Right lobe of liver (tissue), 6 donors: Measurements from ENCODE around the gene RAD1. TPM values are rescaled to one million over a fixed set of nuclear protein-coding genes. Genes with fewer than 3 reads are reported as not detected.
A peak's percentile ranks its signal among the peaks of the same experiment; 100 is the strongest.
"Not testable (repeated sequence)": the region's sequence is repeated elsewhere in the genome, so short reads cannot be mapped to it uniquely, and the experiment has no call there.

Experiments used
- ATAC-seq, 4 donors: fragments of 200-7000 bp; cut with Tn5 transposase; one replicate each; pipeline ENCODE4 v1.9.1; 2020; ENCODE audit warnings: mild to moderate bottlenecking in 4 of 4, moderate library complexity in 4 of 4
- DNase-seq, 3 donors: peaks; one replicate each; pipeline ENCODE4 v3.0.0-alpha.2; 2020
- H3K27ac ChIP-seq, 3 donors: fragments of 200-600 bp; one replicate each; pipeline ENCODE4 v1.8.0; 2022
- H3K27me3 ChIP-seq, 2 donors: fragments of 200-600 bp; one replicate each; pipeline ENCODE4 v1.8.0; 2022
- H3K36me3 ChIP-seq, 4 donors: fragments of 200-600 bp; sonication (generic) in 1 of 4; one replicate each; pipeline versions ENCODE4 v1.5.1 to v1.8.0; 2017 to 2022; ENCODE audit warnings: control low read depth in 1 of 4
- H3K4me1 ChIP-seq, 4 donors: fragments of 200-600 bp; sonication (generic) in 1 of 4; one replicate each; pipeline versions ENCODE4 v1.5.1 to v1.8.0; 2017 to 2022; ENCODE audit warnings: control low read depth in 1 of 4
- H3K4me3 ChIP-seq, 3 donors: fragments of 200-600 bp; one replicate each; pipeline ENCODE4 v1.8.0; 2022
- H3K9me3 ChIP-seq, 4 donors: fragments of 200-600 bp; sonication (generic) in 1 of 4; one replicate each; pipeline versions ENCODE4 v1.5.1 to v1.8.0; 2017 to 2022; ENCODE audit warnings: control low read depth in 1 of 4
- POLR2A ChIP-seq: fragments of 450-650 bp; IDR thresholded peaks from one replicate; pipeline ENCODE4 v1.6.1; 2017; ENCODE audit warnings: antibody characterized with exemption, mild to moderate bottlenecking
- WGBS: methylation state at CpG from one replicate; pipeline ENCODE4 v1.1.6; 2018; ENCODE audit warnings: low coverage, low lambda C conversion rate; ENCODE audit not compliant: insufficient coverage; ENCODE audit errors: missing lambda C conversion rate; 5-methylcytosine and 5-hydroxymethylcytosine counted together
- intact Hi-C, 2 donors: fragments of 100-400 bp; cut with DNase I; formaldehyde crosslinking; loops; one replicate each; pipeline versions ENCODE4 v1.11.2 to v1.14.1; 2022
- total RNA-seq, 6 experiments: library from RNA; depleted of rRNA in 2 of 6; stranded (reverse); fragments of >200 nt in 2 of 6; fragmentation: NEBNext Ultra II Directional in 3 of 6; extraction: Animal tissue kit (Norgen Biotek cat#: 25700) in 3 of 6; gene quantifications; one replicate each; pipeline versions ENCODE4 v1.1.0 to v1.2.4, GENCODE V29; 2016 to 2023
- TF ChIP-seq, protein P1 (sequence below), 4 donors: fragments of 200-600 bp in 3 of 4; fragments of 450-650 bp in 1 of 4; IDR thresholded peaks; one replicate each; pipeline versions ENCODE4 v1.5.1 to v1.8.0; 2016 to 2022; ENCODE audit warnings: antibody characterized with exemption in 4 of 4, mild to moderate bottlenecking in 2 of 4
- donor health status: DM: no; HTN: yes; CAD: no.
- donor health status: DM: no; HTN: no; CAD: no.
- donor health status: DM: no; HTN: no; CAD: no.
- donor health status: DM: no; HTN: yes; CAD: no.
- donor health status: DM: no; HTN: yes; CAD: no.

Gene RAD1
- total RNA-seq, 6 experiments from 2014 or later, result 4.7 to 9.0 (median 6.2) TPM

DNA sequence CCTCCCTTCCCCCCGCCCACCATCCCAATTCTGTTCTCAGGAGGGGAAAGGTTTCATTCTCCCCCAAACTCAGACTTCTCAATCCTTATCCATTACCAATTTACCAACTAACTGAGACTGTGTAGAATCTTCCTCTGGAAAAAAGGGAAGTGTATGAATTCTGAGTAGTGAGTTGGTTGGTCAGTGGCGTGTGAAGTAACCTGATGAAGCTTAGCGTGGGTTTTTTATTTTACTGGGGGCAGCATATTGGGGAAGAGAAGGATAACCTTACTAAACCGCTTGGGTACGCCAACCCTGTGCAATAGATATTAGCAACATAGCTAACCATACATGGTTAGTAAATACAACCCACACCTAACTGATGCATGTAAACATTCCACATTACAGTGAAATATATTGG lies 13.0 kb upstream of the RAD1 start:
- H3K9me3 ChIP-seq, result no peaks in the 10 kb centered on the region
- ATAC-seq, result no peak
- intact Hi-C loops, result no loop called here
- WGBS, result 91% methylated on average over 5 of the region's 5 CpGs
- H3K27ac ChIP-seq, result no peak overlapping the region
- TF ChIP-seq, protein P1, sequence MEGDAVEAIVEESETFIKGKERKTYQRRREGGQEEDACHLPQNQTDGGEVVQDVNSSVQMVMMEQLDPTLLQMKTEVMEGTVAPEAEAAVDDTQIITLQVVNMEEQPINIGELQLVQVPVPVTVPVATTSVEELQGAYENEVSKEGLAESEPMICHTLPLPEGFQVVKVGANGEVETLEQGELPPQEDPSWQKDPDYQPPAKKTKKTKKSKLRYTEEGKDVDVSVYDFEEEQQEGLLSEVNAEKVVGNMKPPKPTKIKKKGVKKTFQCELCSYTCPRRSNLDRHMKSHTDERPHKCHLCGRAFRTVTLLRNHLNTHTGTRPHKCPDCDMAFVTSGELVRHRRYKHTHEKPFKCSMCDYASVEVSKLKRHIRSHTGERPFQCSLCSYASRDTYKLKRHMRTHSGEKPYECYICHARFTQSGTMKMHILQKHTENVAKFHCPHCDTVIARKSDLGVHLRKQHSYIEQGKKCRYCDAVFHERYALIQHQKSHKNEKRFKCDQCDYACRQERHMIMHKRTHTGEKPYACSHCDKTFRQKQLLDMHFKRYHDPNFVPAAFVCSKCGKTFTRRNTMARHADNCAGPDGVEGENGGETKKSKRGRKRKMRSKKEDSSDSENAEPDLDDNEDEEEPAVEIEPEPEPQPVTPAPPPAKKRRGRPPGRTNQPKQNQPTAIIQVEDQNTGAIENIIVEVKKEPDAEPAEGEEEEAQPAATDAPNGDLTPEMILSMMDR (IDR thresholded peaks at IDR 0.05), result no peak
- no peak for TF ChIP-seq POLR2A
- H3K36me3 ChIP-seq, result peaks cover 0 to 32% (median 12%) of the 10 kb centered on the region in 4 donors
- H3K4me1 ChIP-seq, result peaks cover 0 to 17% (median 8%) of the 10 kb centered on the region in 4 donors
- H3K4me3 ChIP-seq, result no peak overlapping the region
- DNase-seq, result no peak
- no peaks in the 10 kb centered on the region for H3K27me3 ChIP-seq

DNA sequence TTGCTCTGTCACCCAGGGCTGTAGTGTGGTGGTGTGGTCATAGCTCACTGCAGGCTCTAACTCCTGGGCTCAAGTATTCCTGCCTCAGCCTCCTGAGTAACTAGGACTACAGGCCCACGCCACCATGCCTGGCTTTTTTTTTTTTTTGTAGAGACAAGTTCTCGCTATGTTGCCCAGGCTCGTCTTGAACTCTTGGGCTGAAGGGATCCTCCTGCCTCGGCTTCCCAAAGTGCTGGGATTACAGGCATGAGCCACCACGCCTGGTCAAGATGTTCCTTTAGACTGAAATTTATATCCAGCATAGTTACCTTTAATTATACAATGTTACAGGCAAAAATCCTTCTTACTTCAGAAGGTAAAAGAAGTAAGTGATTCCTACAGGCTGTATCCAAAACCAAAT lies 12.5 kb upstream of the RAD1 start:
- no peak for TF ChIP-seq POLR2A
- TF ChIP-seq, protein P1 (IDR thresholded peaks at IDR 0.05), result no peak
- WGBS, result 94% methylated on average over 5 of the region's 5 CpGs
- Histone ChIP-seq H3K4me3 (no peak overlapping the region), H3K27ac (no peak overlapping the region), H3K27me3 (no peaks in the 10 kb centered on the region), H3K4me1 (peaks cover 0 to 17% (median 8%) of the 10 kb centered on the region in 4 donors), H3K36me3 (peaks cover 0 to 37% (median 15%) of the 10 kb centered on the region in 4 donors), H3K9me3 (no peaks in the 10 kb centered on the region)
- intact Hi-C loops, result no loop called here
- DNase-seq (no peak), ATAC-seq (no peak)

DNA sequence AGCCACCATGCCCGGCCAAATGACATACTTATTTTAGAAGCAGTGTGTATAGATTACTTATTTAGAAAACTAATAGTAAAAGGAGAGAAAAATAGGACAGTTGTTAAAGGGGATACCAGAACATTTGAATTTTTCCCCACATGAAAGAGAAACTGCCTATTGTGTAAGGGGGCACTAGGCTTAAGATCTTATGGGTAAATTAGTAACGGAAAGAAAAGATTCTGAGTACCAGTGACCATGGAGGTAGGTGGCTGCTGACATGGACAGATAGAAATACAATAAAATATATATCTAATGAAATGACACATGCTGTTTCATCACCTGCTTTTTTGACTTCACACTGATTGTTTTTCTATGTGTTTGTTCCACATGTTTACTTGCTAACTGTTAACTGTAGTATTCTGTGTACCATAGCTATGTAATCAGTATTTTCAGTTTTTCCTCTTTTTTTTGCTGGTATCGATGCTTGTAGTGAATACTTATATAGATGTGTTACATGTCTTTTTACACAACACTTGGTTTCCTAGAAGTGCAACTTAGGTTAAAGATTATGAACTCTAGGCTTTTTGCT lies 11.1 kb upstream of the RAD1 start:
- H3K36me3 ChIP-seq, result peaks cover 0 to 51% (median 20%) of the 10 kb centered on the region in 4 donors
- peaks cover 0 to 17% (median 6%) of the 10 kb centered on the region in 4 donors for H3K4me1 ChIP-seq
- ATAC-seq (no peak), DNase-seq (no peak)
- H3K9me3 ChIP-seq, result no peaks in the 10 kb centered on the region
- intact Hi-C loops, result no loop called here
- WGBS, result 93% methylated on average over 3 of the region's 3 CpGs
- H3K27ac ChIP-seq, result no peak overlapping the region
- TF ChIP-seq, protein P1 (IDR thresholded peaks at IDR 0.05), result no peak
- TF ChIP-seq POLR2A, result no peak
- no peaks in the 10 kb centered on the region for H3K27me3 ChIP-seq
- no peak overlapping the region for H3K4me3 ChIP-seq

DNA sequence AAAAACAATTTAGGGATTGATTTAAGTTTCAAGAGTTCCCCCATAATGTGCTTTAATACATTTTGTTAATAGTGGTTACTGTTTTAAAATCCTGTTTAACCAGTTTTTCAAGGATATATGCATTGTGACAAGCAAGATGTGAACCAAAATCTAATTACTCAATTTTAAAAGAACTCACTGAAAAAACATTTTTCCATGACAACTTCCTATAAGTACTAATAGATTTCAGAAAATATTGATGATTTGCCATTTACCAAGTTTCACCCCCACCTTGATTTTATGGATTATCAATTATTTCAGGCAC lies 9.1 kb upstream of the RAD1 start:
- H3K4me1 ChIP-seq, result peaks cover 0 to 5% (median 0%) of the 10 kb centered on the region in 4 donors
- H3K27ac ChIP-seq, result no peak overlapping the region
- peaks cover 4 to 68% (median 23%) of the 10 kb centered on the region in 4 donors for H3K36me3 ChIP-seq
- ATAC-seq (no peak), DNase-seq (no peak)
- no peak overlapping the region for H3K4me3 ChIP-seq
- no peaks in the 10 kb centered on the region for H3K9me3 ChIP-seq
- no peak for TF ChIP-seq POLR2A
- intact Hi-C loops, result no loop called here
- no peaks in the 10 kb centered on the region for H3K27me3 ChIP-seq

DNA sequence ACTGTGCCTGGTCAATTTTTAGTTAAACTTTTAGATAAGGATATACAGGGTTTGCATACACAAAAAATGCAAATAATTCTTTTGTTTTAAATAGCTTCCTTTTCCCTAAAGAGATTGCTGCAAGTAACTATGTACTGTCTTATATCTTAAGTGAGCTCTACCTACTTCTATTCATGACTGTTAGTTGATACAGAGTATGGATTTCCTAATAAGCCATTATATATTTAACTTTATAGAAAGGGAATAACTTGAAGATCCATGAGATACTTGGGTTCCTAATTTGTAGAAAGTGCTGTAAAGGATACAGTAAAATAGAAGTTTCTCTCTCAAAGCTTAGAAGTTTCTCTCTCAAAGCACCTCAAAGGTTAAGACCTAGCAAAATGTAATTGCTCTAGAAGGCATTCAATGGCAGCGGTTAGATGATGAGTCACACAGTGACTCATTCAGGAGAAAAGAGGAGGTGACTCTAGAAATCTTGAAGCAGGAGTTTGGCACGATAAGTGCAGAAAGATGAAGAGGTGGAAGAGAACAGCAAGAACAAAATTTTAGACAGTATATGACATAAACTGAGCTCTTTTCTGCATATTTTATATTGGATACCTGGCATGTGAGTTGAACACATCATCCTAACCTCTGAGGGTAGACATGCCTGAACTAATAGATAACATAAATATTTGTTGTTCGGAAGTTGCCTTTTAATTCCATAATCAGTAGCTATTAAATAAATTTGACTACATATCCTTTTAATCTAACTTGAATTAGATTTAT lies 8.6 kb upstream of the RAD1 start:
- no peak overlapping the region for H3K27ac ChIP-seq
- intact Hi-C loops, result no loop called here
- 31% methylated on average over 3 of the region's 3 CpGs for WGBS
- no peak overlapping the region for H3K4me3 ChIP-seq
- H3K27me3 ChIP-seq, result no peaks in the 10 kb centered on the region
- H3K36me3 ChIP-seq, result peaks cover 4 to 68% (median 23%) of the 10 kb centered on the region in 4 donors
- peaks cover 0 to 4% (median 0%) of the 10 kb centered on the region in 4 donors for H3K4me1 ChIP-seq
- peak in 1 of 4 donors; percentile 33 for ATAC-seq
- no peaks in the 10 kb centered on the region for H3K9me3 ChIP-seq
- no peak for TF ChIP-seq POLR2A
- TF ChIP-seq, protein P1 (IDR thresholded peaks at IDR 0.05), result no peak
- DNase-seq, result no peak

DNA sequence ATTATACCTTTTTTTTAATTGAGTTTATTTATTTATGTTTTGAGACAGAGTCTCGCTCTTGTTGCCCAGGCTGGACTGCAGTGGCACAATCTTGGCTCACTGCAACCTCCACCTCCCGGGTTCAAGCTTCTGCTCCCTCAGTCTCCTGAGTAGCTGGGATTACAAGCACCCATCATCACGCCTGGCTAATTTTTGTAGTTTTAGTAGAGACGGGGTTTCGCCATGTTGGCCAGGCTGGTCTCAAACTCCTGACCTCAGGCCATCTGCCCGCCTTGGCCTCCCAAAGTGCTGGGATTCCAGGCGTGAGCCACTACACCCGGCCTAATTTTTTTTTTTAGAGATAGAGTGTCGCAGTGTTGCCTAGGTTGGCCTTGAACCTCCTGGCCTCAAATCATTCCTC lies 8.0 kb upstream of the RAD1 start:
- H3K36me3 ChIP-seq, result peaks cover 4 to 68% (median 23%) of the 10 kb centered on the region in 4 donors
- DNase-seq, H3K4me1 ChIP-seq, H3K9me3 ChIP-seq, H3K27ac ChIP-seq, intact Hi-C loops, H3K27me3 ChIP-seq, H3K4me3 ChIP-seq, ATAC-seq: not testable (repeated sequence)
- WGBS, result 95% methylated on average over 8 of the region's 9 CpGs
